Activated CD8-positive, alpha-beta T cell treated with anti-CD3 and anti-CD28 coated beads, Interleukin-2, amount 10 ng/mL, durations not matched to agents 7 days and 5 days (primary cell): ENCODE data around the gene SMCR8. TPM values are rescaled to one million over a fixed set of nuclear protein-coding genes. Genes with fewer than 3 reads are reported as not detected.
"Not testable (repeated sequence)": the region's sequence is repeated elsewhere in the genome, so short reads cannot be mapped to it uniquely, and the experiment has no call there.

ENCODE experiments used
- ATAC-seq: fragments of 150-1000 bp; cut with Tn5 transposase; one replicate; pipeline ENCODE4 v1.10.0; 2021; ENCODE audit warnings: moderate library complexity
- CTCF ChIA-PET: fragments of 350-600 bp; sonication (Branson Sonifier 250); formaldehyde crosslinking; loops from one replicate; lab custom pipeline; 2021; ENCODE audit warnings: antibody characterized with exemption; lab: Charles Lee
- POLR2A ChIA-PET: fragments of 350-600 bp; sonication (Branson Sonifier 250); formaldehyde crosslinking; loops from one replicate; lab custom pipeline; 2021; ENCODE audit warnings: antibody characterized with exemption; lab: Charles Lee
- DNase-seq: peaks from one replicate; pipeline ENCODE4 v3.0.0-alpha.2; 2020
- H3K27ac Mint-ChIP-seq: one replicate; pipeline ENCODE4 v1.8.0; 2021; ENCODE audit warnings: mild to moderate bottlenecking, mixed read lengths
- H3K27me3 Mint-ChIP-seq: one replicate; pipeline ENCODE4 v1.8.0; 2021; ENCODE audit warnings: low read depth, mixed read lengths
- H3K36me3 Mint-ChIP-seq: one replicate; pipeline ENCODE4 v1.8.0; 2021; ENCODE audit warnings: low read depth, mixed read lengths
- H3K4me1 Mint-ChIP-seq: one replicate; pipeline ENCODE4 v1.8.0; 2021; ENCODE audit warnings: low read depth, mixed read lengths
- H3K4me3 Mint-ChIP-seq: one replicate; pipeline ENCODE4 v1.8.0; 2021; ENCODE audit warnings: mild to moderate bottlenecking, mixed read lengths
- H3K9me3 Mint-ChIP-seq: one replicate; pipeline ENCODE4 v1.8.0; 2022; ENCODE audit warnings: mixed read lengths; ENCODE audit not compliant: insufficient read depth
- total RNA-seq, 2 experiments: library from RNA; stranded (reverse); gene quantifications; one replicate each; pipeline ENCODE4 v1.2.3, GENCODE V29; 2021

SMCR8 gene
- total RNA-seq, 2 experiments from 2014 or later: 23.7 TPM

GRCh38 chr17:18291718-18292540, 23.2 kb upstream of the SMCR8 start:
- Mint-ChIP-seq H3K4me3 (no peak overlapping the region), H3K9me3 (no peaks in the 10 kb centered on the region), H3K27me3 (no peaks in the 10 kb centered on the region), H3K27ac (peak overlapping the region; percentile 30), H3K4me1 (no peaks in the 10 kb centered on the region), H3K36me3 (peaks cover 55% of the 10 kb centered on the region)
- ATAC-seq (no peak), DNase-seq (no peak)
- ChIA-PET POLR2A (no interaction called here), CTCF (no interaction called here)

- H3K4me1 Mint-ChIP-seq, H3K9me3 Mint-ChIP-seq, CTCF ChIA-PET, H3K27me3 Mint-ChIP-seq, POLR2A ChIA-PET, ATAC-seq, H3K4me3 Mint-ChIP-seq, H3K27ac Mint-ChIP-seq, DNase-seq: not testable (repeated sequence)
- peaks cover 43% of the 10 kb centered on the region for H3K36me3 Mint-ChIP-seq
These were observed 17.0 kb upstream of the SMCR8 start for GRCh38 chr17:18298061-18298460.

GRCh38 chr17:18300725-18301480, 14.2 kb upstream of the SMCR8 start:
- H3K4me1 Mint-ChIP-seq: no peaks in the 10 kb centered on the region
- peaks cover 50% of the 10 kb centered on the region for H3K36me3 Mint-ChIP-seq
- DNase-seq: no peak
- ChIA-PET POLR2A (interaction anchor here (1.0 kb wide), 1 partner anchor 11 kb away, joined by 3 read pairs; no protein-coding TSS in a partner anchor), CTCF (no interaction called here)
- H3K27ac Mint-ChIP-seq: no peak overlapping the region
- H3K27me3 Mint-ChIP-seq: no peaks in the 10 kb centered on the region
- no peak overlapping the region for H3K4me3 Mint-ChIP-seq
- no peaks in the 10 kb centered on the region for H3K9me3 Mint-ChIP-seq
- no peak for ATAC-seq

- peaks cover 52% of the 10 kb centered on the region for H3K36me3 Mint-ChIP-seq
- CTCF ChIA-PET, H3K9me3 Mint-ChIP-seq, POLR2A ChIA-PET, H3K4me1 Mint-ChIP-seq, H3K27me3 Mint-ChIP-seq, DNase-seq, ATAC-seq, H3K27ac Mint-ChIP-seq, H3K4me3 Mint-ChIP-seq: not testable (repeated sequence)
These were observed 11.9 kb upstream of the SMCR8 start for GRCh38 chr17:18303206-18303605.

- peaks cover 56% of the 10 kb centered on the region for H3K36me3 Mint-ChIP-seq
These were observed 5.9 kb upstream of the SMCR8 start for GRCh38 chr17:18309202-18309601.

GRCh38 chr17:18314059-18314730, 898 bp upstream of the SMCR8 start:
- POLR2A ChIA-PET: interaction anchor here (0.7 to 0.9 kb wide), 3 partner anchors 14 to 993 kb away, joined by 3 to 5 read pairs (median 3); no protein-coding TSS in a partner anchor
- peak overlapping the region; percentile 98 for H3K27ac Mint-ChIP-seq
- H3K36me3 Mint-ChIP-seq: peaks cover 64% of the 10 kb centered on the region
- DNase-seq (peak; percentile 29), ATAC-seq (peak; percentile 13)
- H3K4me1 Mint-ChIP-seq: peaks cover 65% of the 10 kb centered on the region
- H3K4me3 Mint-ChIP-seq: peak overlapping the region; percentile 84
- H3K9me3 Mint-ChIP-seq: no peaks in the 10 kb centered on the region
- no peaks in the 10 kb centered on the region for H3K27me3 Mint-ChIP-seq
- CTCF ChIA-PET: interaction anchor here (0.8 to 1.0 kb wide), 2 partner anchors 104 to 312 kb away, joined by 3 read pairs; no protein-coding TSS in a partner anchor

More at GRCh38 chr17:18309202-18309601, 5.9 kb upstream of the SMCR8 start:
- no peak for DNase-seq
- ChIA-PET CTCF (no interaction called here), POLR2A (no interaction called here)
- no peak overlapping the region for H3K4me3 Mint-ChIP-seq
- peaks cover 30% of the 10 kb centered on the region for H3K4me1 Mint-ChIP-seq
- H3K27ac Mint-ChIP-seq: no peak overlapping the region
- H3K27me3 Mint-ChIP-seq: no peaks in the 10 kb centered on the region
- H3K9me3 Mint-ChIP-seq: no peaks in the 10 kb centered on the region
- ATAC-seq: no peak

- ChIA-PET POLR2A (interaction anchor here (1.0 to 1.2 kb wide), 3 partner anchors 13 to 133 kb away, joined by 3 read pairs; no protein-coding TSS in a partner anchor), CTCF (no interaction called here)
- Mint-ChIP-seq H3K27me3 (no peaks in the 10 kb centered on the region), H3K36me3 (peaks cover 62% of the 10 kb centered on the region), H3K27ac (peak overlapping the region; percentile 98), H3K4me1 (peaks cover 75% of the 10 kb centered on the region), H3K9me3 (no peaks in the 10 kb centered on the region), H3K4me3 (peak overlapping the region; percentile 84)
- DNase-seq (peak; percentile 67), ATAC-seq (peak; percentile 20)
These were observed 449 bp downstream of the SMCR8 start for GRCh38 chr17:18315562-18315922.

GRCh38 chr17:18315961-18316360, 868 bp downstream of the SMCR8 start:
- no peak for DNase-seq
- CTCF ChIA-PET: no interaction called here
- Mint-ChIP-seq H3K4me1 (peaks cover 76% of the 10 kb centered on the region), H3K27me3 (no peaks in the 10 kb centered on the region), H3K36me3 (peaks cover 59% of the 10 kb centered on the region), H3K27ac (peak overlapping the region; percentile 98), H3K4me3 (peak overlapping the region; percentile 84), H3K9me3 (no peaks in the 10 kb centered on the region)
- POLR2A ChIA-PET: interaction anchor here (1.0 to 1.2 kb wide), 4 partner anchors 12 to 133 kb away, joined by 3 read pairs; no protein-coding TSS in a partner anchor
- no peak for ATAC-seq

GRCh38 chr17:18318117-18318516, 3.0 kb downstream of the SMCR8 start:
- no peaks in the 10 kb centered on the region for H3K9me3 Mint-ChIP-seq
- H3K27me3 Mint-ChIP-seq: no peaks in the 10 kb centered on the region
- ATAC-seq: no peak
- H3K36me3 Mint-ChIP-seq: peaks cover 51% of the 10 kb centered on the region
- DNase-seq: no peak
- H3K4me3 Mint-ChIP-seq: no peak overlapping the region
- CTCF ChIA-PET: no interaction called here
- peaks cover 58% of the 10 kb centered on the region for H3K4me1 Mint-ChIP-seq
- H3K27ac Mint-ChIP-seq: peak overlapping the region; percentile 60
- POLR2A ChIA-PET: interaction anchor here (0.9 kb wide), 1 partner anchor 70 kb away, joined by 4 read pairs; no protein-coding TSS in a partner anchor

GRCh38 chr17:18318771-18319450, 3.8 kb downstream of the SMCR8 start:
- H3K27ac Mint-ChIP-seq: no peak overlapping the region
- peak overlapping the region; percentile 28 for H3K4me3 Mint-ChIP-seq
- POLR2A ChIA-PET: no interaction called here
- H3K27me3 Mint-ChIP-seq: no peaks in the 10 kb centered on the region
- CTCF ChIA-PET: no interaction called here
- peaks cover 52% of the 10 kb centered on the region for H3K4me1 Mint-ChIP-seq
- H3K9me3 Mint-ChIP-seq: no peaks in the 10 kb centered on the region
- peaks cover 49% of the 10 kb centered on the region for H3K36me3 Mint-ChIP-seq
- DNase-seq (no peak), ATAC-seq (no peak)
